Keratinocyte (primary cell): ENCODE measurements around the gene FAM13C. TPM values are rescaled to one million over a fixed set of nuclear protein-coding genes. Genes with fewer than 3 reads are reported as not detected.

Source experiments
- DNase-seq: peaks from one replicate; pipeline ENCODE4 v3.0.0-alpha.2; 2011; ENCODE audit warnings: low read depth, missing footprints, low spot score
- FAIRE-seq: peaks from 2 replicates; lab custom pipeline; 2011; peaks lifted over from hg19 to GRCh38; lab: Jason Lieb, UNC
- H2AFZ ChIP-seq: 2 replicates; pipeline ENCODE4 v1.6.0; 2012; ENCODE audit warnings: low read length, control low read depth, inconsistent platforms; ENCODE audit not compliant: control insufficient read depth
- H3K27ac ChIP-seq: 2 replicates; pipeline ENCODE4 v1.5.1; 2011; ENCODE audit warnings: low read length; ENCODE audit not compliant: control insufficient read depth, insufficient read depth
- H3K27me3 ChIP-seq: 3 replicates; pipeline ENCODE4 v1.6.0; 2011; ENCODE audit warnings: low read length; ENCODE audit not compliant: control insufficient read depth, insufficient read depth; ENCODE audit errors: extremely low read depth
- H3K36me3 ChIP-seq, 2 experiments: 2 replicates in 1 of 2; 3 replicates in 1 of 2; pipeline ENCODE4 v1.5.1; 2011; ENCODE audit warnings: low read length in 2 of 2, mild to moderate bottlenecking in 1 of 2; ENCODE audit not compliant: control insufficient read depth in 2 of 2, insufficient read depth in 2 of 2; ENCODE audit errors: extremely low read depth in 1 of 2
- H3K4me1 ChIP-seq: 3 replicates; pipeline ENCODE4 v1.5.1; 2011; ENCODE audit warnings: low read length; ENCODE audit not compliant: control insufficient read depth, insufficient read depth; ENCODE audit errors: extremely low read depth
- H3K4me2 ChIP-seq: 3 replicates; pipeline ENCODE4 v1.6.0; 2011; ENCODE audit warnings: low read depth, low read length; ENCODE audit not compliant: control insufficient read depth, insufficient read depth; ENCODE audit errors: extremely low read depth
- H3K4me3 ChIP-seq, 3 experiments: fragments of 200-600 bp in 1 of 3; sonication (generic) in 1 of 3; 2 replicates in 2 of 3; 3 replicates in 1 of 3; pipeline ENCODE4 v1.5.1; 2011 to 2016; ENCODE audit warnings: low read length in 3 of 3, mild to moderate bottlenecking in 3 of 3, control low read depth in 2 of 3, inconsistent platforms in 1 of 3, low read depth in 1 of 3, mixed read lengths in 1 of 3, mixed run types in 1 of 3, moderate library complexity in 1 of 3; ENCODE audit not compliant: control insufficient read depth in 2 of 3, insufficient read depth in 2 of 3; ENCODE audit errors: extremely low read depth in 1 of 3
- H3K79me2 ChIP-seq: 2 replicates; pipeline ENCODE4 v1.6.0; 2012; ENCODE audit warnings: low read length; ENCODE audit not compliant: control insufficient read depth, insufficient read depth
- H3K9ac ChIP-seq: 3 replicates; pipeline ENCODE4 v1.6.0; 2011; ENCODE audit warnings: low read length; ENCODE audit not compliant: control insufficient read depth, insufficient read depth; ENCODE audit errors: extremely low read depth
- H3K9me1 ChIP-seq: 3 replicates; pipeline ENCODE4 v1.6.0; 2011; ENCODE audit warnings: low read length; ENCODE audit not compliant: control insufficient read depth, insufficient read depth; ENCODE audit errors: extremely low read depth
- H3K9me3 ChIP-seq: 2 replicates; pipeline ENCODE4 v1.5.1; 2012; ENCODE audit warnings: low read depth, low read length; ENCODE audit not compliant: control insufficient read depth
- H4K20me1 ChIP-seq: 3 replicates; pipeline ENCODE4 v1.6.0; 2011; ENCODE audit warnings: low read length; ENCODE audit not compliant: control insufficient read depth, insufficient read depth; ENCODE audit errors: extremely low read depth
- EZH2 ChIP-seq: IDR thresholded peaks from one replicate; pipeline ENCODE4 v1.6.1; 2012; ENCODE audit warnings: inconsistent platforms, mild to moderate bottlenecking, low read length, moderate library complexity
- dilution Hi-C: fragments of 300-500 bp; cut with MboI; formaldehyde crosslinking; loops from one replicate; pipeline ENCODE4 v1.7.0; 2020; ENCODE audit warnings: low sequenced_read_pairs; ENCODE audit not compliant: extremely low pct_ligation_motif_present
- polyA plus RNA-seq, 5 experiments: library from polyadenylated mRNA; depleted of rRNA in 3 of 5; stranded (reverse) in 3 of 5; stranded (forward) in 1 of 5; unstranded in 1 of 5; fragments of >200 nt; gene quantifications; 1 replicate in 1 of 5; 2 replicates in 3 of 5; 3 replicates in 1 of 5; pipeline versions ENCODE4 v1.2.1 to v1.2.3, GENCODE V29; 2011 to 2012; ENCODE audit warnings: missing spikeins in 2 of 5, low read depth in 1 of 5, low replicate concordance in 1 of 5
- TF ChIP-seq, protein P1 (sequence below), 3 experiments: IDR thresholded peaks in 1 of 3; conservative IDR thresholded peaks in 1 of 3; optimal IDR thresholded peaks in 1 of 3; 2 replicates in 2 of 3; 3 replicates in 1 of 3; pipeline versions ENCODE3 to v1.5.1; 2011; ENCODE audit warnings: low read length in 3 of 3, mild to moderate bottlenecking in 3 of 3, moderate library complexity in 2 of 3, control low read depth in 1 of 3, inconsistent platforms in 1 of 3; ENCODE audit not compliant: insufficient read depth in 2 of 3; ENCODE audit errors: extremely low read depth in 1 of 3

The FAM13C gene
- polyA plus RNA-seq, 1 donor (not counting 4 experiments of a cell fraction or from before 2014, with no cell fraction given) = 0.58 TPM

DNA sequence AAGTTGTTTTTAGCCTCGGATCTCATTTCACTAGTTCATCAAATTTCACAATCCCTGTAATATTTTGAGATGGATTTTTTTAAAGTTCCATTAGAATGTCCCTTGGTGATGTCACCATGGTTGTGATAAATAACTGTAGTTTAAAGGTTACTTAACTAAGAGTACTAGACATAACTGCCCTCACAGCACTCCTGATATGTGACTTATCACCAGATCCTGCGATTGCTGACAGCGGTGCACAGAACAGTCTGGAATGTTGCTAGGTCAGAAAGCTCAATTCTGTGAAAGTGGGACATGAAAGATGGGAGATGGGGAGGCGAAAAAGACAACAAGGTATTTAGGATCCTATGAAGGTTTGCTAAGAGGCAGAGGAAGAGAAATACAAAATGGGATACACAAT is 40.2 kb downstream of the FAM13C start:
- no peak overlapping the region for H2AFZ ChIP-seq
- H3K4me3 ChIP-seq = no peak overlapping the region
- no peaks in the 10 kb centered on the region for H3K9me1 ChIP-seq
- TF ChIP-seq, protein P1, sequence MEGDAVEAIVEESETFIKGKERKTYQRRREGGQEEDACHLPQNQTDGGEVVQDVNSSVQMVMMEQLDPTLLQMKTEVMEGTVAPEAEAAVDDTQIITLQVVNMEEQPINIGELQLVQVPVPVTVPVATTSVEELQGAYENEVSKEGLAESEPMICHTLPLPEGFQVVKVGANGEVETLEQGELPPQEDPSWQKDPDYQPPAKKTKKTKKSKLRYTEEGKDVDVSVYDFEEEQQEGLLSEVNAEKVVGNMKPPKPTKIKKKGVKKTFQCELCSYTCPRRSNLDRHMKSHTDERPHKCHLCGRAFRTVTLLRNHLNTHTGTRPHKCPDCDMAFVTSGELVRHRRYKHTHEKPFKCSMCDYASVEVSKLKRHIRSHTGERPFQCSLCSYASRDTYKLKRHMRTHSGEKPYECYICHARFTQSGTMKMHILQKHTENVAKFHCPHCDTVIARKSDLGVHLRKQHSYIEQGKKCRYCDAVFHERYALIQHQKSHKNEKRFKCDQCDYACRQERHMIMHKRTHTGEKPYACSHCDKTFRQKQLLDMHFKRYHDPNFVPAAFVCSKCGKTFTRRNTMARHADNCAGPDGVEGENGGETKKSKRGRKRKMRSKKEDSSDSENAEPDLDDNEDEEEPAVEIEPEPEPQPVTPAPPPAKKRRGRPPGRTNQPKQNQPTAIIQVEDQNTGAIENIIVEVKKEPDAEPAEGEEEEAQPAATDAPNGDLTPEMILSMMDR (optimal IDR thresholded peaks at IDR 0.05 in 1 of 3, IDR thresholded peaks at IDR 0.05 in 1 of 3, conservative IDR thresholded peaks at IDR 0.05 in 1 of 3; ENCODE audit: extremely low read depth in 1 of 3, insufficient read depth in 2 of 3, low read length in 3 of 3) = no peak
- TF ChIP-seq EZH2 = no peak
- no peaks in the 10 kb centered on the region for H3K79me2 ChIP-seq
- dilution Hi-C loops = no loop called here
- H4K20me1 ChIP-seq = no peaks in the 10 kb centered on the region
- H3K4me2 ChIP-seq = no peak overlapping the region
- FAIRE-seq = no peak
- H3K27ac ChIP-seq = no peak overlapping the region
- no peaks in the 10 kb centered on the region for H3K27me3 ChIP-seq
- no peak overlapping the region for H3K9ac ChIP-seq
- no peaks in the 10 kb centered on the region for H3K36me3 ChIP-seq
- DNase-seq = no peak
- H3K4me1 ChIP-seq = no peaks in the 10 kb centered on the region
- no peaks in the 10 kb centered on the region for H3K9me3 ChIP-seq

DNA sequence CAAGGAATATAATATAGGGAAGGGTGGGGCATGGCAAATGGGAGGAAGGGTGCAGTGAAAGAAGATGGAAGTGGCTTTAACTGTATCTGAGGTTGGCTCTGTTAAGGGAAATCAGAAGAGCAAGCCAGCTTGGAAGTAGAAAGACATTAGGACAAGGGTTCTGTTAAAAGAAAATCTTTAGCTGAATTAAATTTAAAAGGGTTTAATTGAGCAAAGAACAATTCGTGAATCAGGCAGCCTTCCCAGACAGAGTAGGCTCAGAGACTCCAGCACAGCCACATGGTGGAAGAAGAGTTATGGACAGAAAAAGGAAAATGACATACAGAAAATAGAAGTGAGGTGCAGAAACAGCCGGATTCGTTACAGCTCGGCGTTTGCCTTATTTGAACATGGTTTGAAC is 42.0 kb downstream of the FAM13C start:
- no peak for DNase-seq

More for the DNA sequence above, 42.0 kb downstream of the FAM13C start:
- Histone ChIP-seq H3K79me2 (no peaks in the 10 kb centered on the region), H3K4me3 (no peak overlapping the region), H3K4me2 (no peak overlapping the region), H3K4me1 (no peaks in the 10 kb centered on the region), H3K9ac (no peak overlapping the region), H3K36me3 (no peaks in the 10 kb centered on the region), H3K9me1 (no peaks in the 10 kb centered on the region), H4K20me1 (no peaks in the 10 kb centered on the region), H3K9me3 (no peaks in the 10 kb centered on the region), H3K27ac (no peak overlapping the region), H2AFZ (no peak overlapping the region), H3K27me3 (no peaks in the 10 kb centered on the region)
- dilution Hi-C loops = no loop called here
- no peak for FAIRE-seq
- TF ChIP-seq, protein P1 (optimal IDR thresholded peaks at IDR 0.05 in 1 of 3, IDR thresholded peaks at IDR 0.05 in 1 of 3, conservative IDR thresholded peaks at IDR 0.05 in 1 of 3; ENCODE audit: extremely low read depth in 1 of 3, insufficient read depth in 2 of 3, low read length in 3 of 3) = no peak
- TF ChIP-seq EZH2 = no peak
